ENCODE results near the gene SOST. TPM values are rescaled to one million over a fixed set of nuclear protein-coding genes. Genes with fewer than 3 reads are reported as not detected.

SOST gene
- total RNA-seq, 2 experiments from 2014 or later: not detected

GRCh38 chr17:43723697-43724359, 34.8 kb downstream of the SOST start:
- ChIA-PET POLR2A (no interaction called here), CTCF (interaction anchor here (0.7 kb wide), 1 partner anchor 10 kb away, joined by 3 read pairs; no protein-coding TSS in a partner anchor)
- H3K27ac Mint-ChIP-seq: no peak overlapping the region
- H3K4me1 Mint-ChIP-seq: peaks cover 13% of the 10 kb centered on the region
- no peak overlapping the region for H3K4me3 Mint-ChIP-seq
- H3K27me3 Mint-ChIP-seq: peaks cover 2% of the 10 kb centered on the region
- DNase-seq: no peak
- H3K36me3 Mint-ChIP-seq (ENCODE audit: low read depth): no peaks in the 10 kb centered on the region
- no peaks in the 10 kb centered on the region for H3K9me3 Mint-ChIP-seq

DNA sequence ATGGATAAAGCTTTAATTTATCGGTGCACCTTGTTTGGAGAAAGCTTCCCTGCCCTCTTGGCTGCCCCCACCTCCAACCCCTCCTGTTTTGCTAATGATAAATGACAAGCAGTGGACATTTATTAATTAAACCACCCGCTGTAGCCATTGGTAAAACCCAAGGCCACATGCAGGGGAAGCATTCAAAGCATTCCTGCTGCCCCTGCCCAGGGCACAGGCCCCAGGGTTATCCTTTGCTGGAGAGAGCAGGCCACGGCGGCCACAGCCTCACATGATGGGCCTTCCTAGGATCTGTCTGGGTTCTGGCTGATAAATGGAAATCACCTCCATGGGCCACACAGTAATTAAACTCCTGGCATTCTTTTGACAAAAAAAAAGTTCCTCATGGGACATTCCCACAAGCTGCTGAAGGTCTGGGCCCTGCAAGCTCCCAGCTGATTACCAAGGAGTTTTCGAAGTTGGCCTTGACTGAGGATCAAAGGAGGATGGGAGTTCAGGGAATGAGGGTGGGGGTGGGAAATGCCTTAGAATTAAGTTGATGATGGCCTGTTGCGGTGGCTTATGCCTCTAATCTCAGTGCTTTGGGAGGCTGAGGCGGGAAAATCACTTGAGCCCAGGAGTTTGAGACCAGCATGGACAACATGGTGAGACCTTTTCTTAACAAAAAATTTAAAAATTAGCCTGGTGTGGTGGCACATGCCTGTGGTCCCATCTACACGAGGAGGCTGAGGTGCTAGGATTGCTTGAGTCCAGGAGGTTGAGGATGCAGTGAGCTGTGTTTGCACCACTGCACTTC, 35.5 kb downstream of the SOST start:
- ChIA-PET CTCF (interaction anchor here (0.6 kb wide), 3 partner anchors 9 to 146 kb away, joined by 3 to 6 read pairs (median 3); no protein-coding TSS in a partner anchor), POLR2A (no interaction called here)
- H3K4me1 Mint-ChIP-seq: peaks cover 13% of the 10 kb centered on the region
- H3K27me3 Mint-ChIP-seq: peaks cover 8% of the 10 kb centered on the region
- DNase-seq: no peak
- no peak overlapping the region for H3K27ac Mint-ChIP-seq
- no peaks in the 10 kb centered on the region for H3K36me3 Mint-ChIP-seq (ENCODE audit: low read depth)
- no peaks in the 10 kb centered on the region for H3K9me3 Mint-ChIP-seq
- H3K4me3 Mint-ChIP-seq: no peak overlapping the region

GRCh38 chr17:43722269-43722619, 36.3 kb downstream of the SOST start:
- CTCF ChIA-PET: no interaction called here
- H3K4me1 Mint-ChIP-seq: peaks cover 13% of the 10 kb centered on the region
- H3K9me3 Mint-ChIP-seq: no peaks in the 10 kb centered on the region
- H3K27me3 Mint-ChIP-seq: peaks cover 8% of the 10 kb centered on the region
- no peak overlapping the region for H3K4me3 Mint-ChIP-seq
- H3K27ac Mint-ChIP-seq: no peak overlapping the region
- POLR2A ChIA-PET: no interaction called here
- DNase-seq: no peak
- no peaks in the 10 kb centered on the region for H3K36me3 Mint-ChIP-seq (ENCODE audit: low read depth)

- Mint-ChIP-seq H3K9me3 (no peaks in the 10 kb centered on the region), H3K27me3 (peaks cover 11% of the 10 kb centered on the region), H3K36me3 (ENCODE audit: low read depth) (no peaks in the 10 kb centered on the region), H3K27ac (peak overlapping the region; percentile 99), H3K4me1 (peaks cover 13% of the 10 kb centered on the region), H3K4me3 (peak overlapping the region; percentile 96)
- no peak for DNase-seq
- ChIA-PET CTCF (interaction anchor here (0.7 to 1.5 kb wide), 2 partner anchors 29 to 238 kb away, joined by 4 read pairs; partner anchors contain the start of gene DHX8), POLR2A (no interaction called here)
Observed at GRCh38 chr17:43721537-43722268, 36.9 kb downstream of the SOST start.

DNA sequence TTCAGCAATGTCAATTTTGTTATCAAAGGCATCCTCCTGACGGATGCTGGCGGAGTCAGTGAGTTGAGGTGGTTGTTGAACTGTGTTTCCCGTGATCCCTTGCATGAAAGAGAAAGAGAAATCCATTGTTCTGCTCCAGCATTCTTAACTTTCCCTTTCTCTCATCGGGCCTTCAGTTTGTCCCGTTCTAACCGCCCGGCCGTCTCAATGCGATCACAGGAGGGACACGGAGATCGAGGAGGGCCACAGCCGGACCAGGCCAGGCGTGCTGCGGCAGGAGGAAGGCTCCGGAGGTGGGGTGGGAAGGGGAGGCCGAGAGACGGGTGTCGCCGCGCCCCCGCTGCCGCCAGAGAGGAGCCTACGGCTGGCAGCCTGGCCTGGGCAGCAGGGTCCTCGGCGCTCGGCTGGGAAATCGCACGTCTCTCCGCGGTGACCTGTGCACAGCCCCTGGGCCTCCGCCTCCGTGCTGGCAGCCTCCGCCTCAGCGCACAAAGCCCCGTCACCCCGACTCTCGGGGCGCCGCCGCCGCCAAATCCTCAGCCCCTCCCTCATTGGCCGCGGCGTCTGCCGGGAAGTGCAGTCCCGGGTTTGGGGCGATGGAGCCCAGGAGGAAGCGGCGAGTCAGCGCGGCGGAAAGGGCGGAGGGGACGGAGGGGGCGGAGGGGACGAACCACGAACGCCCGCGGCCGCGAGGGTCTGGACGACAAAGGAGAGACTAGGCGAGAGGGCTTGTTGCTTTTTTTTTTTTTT, 38.1 kb downstream of the SOST start:
- Mint-ChIP-seq H3K36me3 (ENCODE audit: low read depth) (no peaks in the 10 kb centered on the region), H3K4me3 (peak overlapping the region; percentile 96), H3K27me3 (peaks cover 17% of the 10 kb centered on the region), H3K4me1 (peaks cover 13% of the 10 kb centered on the region), H3K27ac (peak overlapping the region; percentile 99), H3K9me3 (no peaks in the 10 kb centered on the region)
- DNase-seq: peak; percentile 81
- POLR2A ChIA-PET: no interaction called here
- CTCF ChIA-PET: interaction anchor here (0.7 to 1.5 kb wide), 2 partner anchors 28 to 237 kb away, joined by 4 read pairs; partner anchors contain the start of gene DHX8

GRCh38 chr17:43719578-43719977, 39.0 kb downstream of the SOST start:
- ChIA-PET POLR2A (no interaction called here), CTCF (interaction anchor here (0.6 kb wide), 1 partner anchor 370 kb away, joined by 4 read pairs; no protein-coding TSS in a partner anchor)
- no peak for DNase-seq
- H3K27me3 Mint-ChIP-seq: peaks cover 26% of the 10 kb centered on the region
- H3K27ac Mint-ChIP-seq: peak overlapping the region; percentile 99
- H3K4me3 Mint-ChIP-seq: peak overlapping the region; percentile 96
- H3K36me3 Mint-ChIP-seq (ENCODE audit: low read depth): no peaks in the 10 kb centered on the region
- peaks cover 16% of the 10 kb centered on the region for H3K4me1 Mint-ChIP-seq
- no peaks in the 10 kb centered on the region for H3K9me3 Mint-ChIP-seq

- no peak overlapping the region for H3K27ac Mint-ChIP-seq
- H3K9me3 Mint-ChIP-seq: no peaks in the 10 kb centered on the region
- peaks cover 33% of the 10 kb centered on the region for H3K27me3 Mint-ChIP-seq
- no peak overlapping the region for H3K4me3 Mint-ChIP-seq
- CTCF ChIA-PET: interaction anchor here (0.7 kb wide), 2 partner anchors 34 to 151 kb away, joined by 3 to 5 read pairs; no protein-coding TSS in a partner anchor
- DNase-seq: no peak
- POLR2A ChIA-PET: no interaction called here
- H3K4me1 Mint-ChIP-seq: peaks cover 23% of the 10 kb centered on the region
- H3K36me3 Mint-ChIP-seq (ENCODE audit: low read depth): no peaks in the 10 kb centered on the region
Observed at GRCh38 chr17:43718544-43718943, 40.0 kb downstream of the SOST start.

DNA sequence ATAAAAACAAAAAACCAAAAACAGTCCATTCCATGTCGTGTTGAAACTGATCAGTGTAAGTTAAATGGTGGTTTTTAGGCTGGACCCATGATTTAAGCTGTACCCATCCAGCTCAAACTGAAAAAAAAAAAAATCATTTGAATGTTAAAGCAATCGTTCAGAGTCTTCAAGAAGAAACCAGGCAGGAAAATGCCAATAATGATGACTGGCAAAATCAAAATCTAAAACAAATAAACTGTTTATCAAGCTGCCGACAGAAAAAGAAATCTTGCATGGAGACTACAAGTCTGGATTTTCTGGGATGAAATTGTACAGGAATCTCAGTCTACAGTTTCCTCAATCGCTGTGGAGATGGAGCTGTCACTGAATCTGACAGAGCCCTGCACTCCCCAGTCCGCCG, 40.7 kb downstream of the SOST start:
- ChIA-PET CTCF (interaction anchor here (0.6 to 1.7 kb wide), 5 partner anchors 13 to 151 kb away, joined by 3 to 5 read pairs (median 4); no protein-coding TSS in a partner anchor), POLR2A (no interaction called here)
- peaks cover 39% of the 10 kb centered on the region for H3K27me3 Mint-ChIP-seq
- no peaks in the 10 kb centered on the region for H3K9me3 Mint-ChIP-seq
- no peak overlapping the region for H3K27ac Mint-ChIP-seq
- peaks cover 28% of the 10 kb centered on the region for H3K4me1 Mint-ChIP-seq
- no peak overlapping the region for H3K4me3 Mint-ChIP-seq
- DNase-seq: no peak
- no peaks in the 10 kb centered on the region for H3K36me3 Mint-ChIP-seq (ENCODE audit: low read depth)

DNA sequence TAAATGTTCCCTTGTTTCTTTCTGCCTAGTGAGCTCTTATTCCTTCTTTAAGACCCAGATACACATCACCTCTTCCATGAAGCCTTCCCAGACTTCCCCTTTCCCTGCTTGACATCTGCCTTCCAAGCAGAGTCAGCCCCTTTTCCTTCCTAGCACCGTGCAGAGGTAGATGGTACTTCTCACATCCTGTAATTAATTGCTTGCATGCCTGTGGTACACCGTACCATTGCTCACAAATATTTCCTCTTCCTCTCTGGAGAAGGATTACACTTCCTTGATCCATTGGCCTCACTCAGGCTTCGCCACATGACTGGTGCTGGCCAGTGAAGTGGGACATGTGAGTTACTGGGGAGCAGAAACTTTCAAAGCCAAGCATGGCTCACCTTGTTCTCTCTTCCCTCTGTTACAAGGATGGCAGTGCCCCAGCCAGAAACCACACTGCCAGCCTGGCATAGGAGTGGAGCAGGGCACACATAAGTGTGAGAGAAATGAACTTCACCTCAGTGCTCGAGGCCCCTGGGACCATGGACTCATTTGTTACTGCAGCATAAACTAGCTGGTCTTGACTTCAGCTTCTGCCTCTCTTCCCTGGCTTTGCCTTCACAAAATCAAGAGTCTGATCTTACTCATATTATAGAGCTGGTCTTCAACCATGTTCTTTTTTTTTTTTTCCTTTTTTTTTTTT, 44.0 kb downstream of the SOST start:
- ChIA-PET POLR2A (no interaction called here), CTCF (interaction anchor here (0.6 to 1.8 kb wide), 6 partner anchors 11 to 231 kb away, joined by 3 to 13 read pairs (median 5); partner anchors contain the start of genes DHX8 and SOST)
- H3K27me3 Mint-ChIP-seq: peaks cover 51% of the 10 kb centered on the region
- peaks cover 17% of the 10 kb centered on the region for H3K4me1 Mint-ChIP-seq
- H3K27ac Mint-ChIP-seq: no peak overlapping the region
- H3K36me3 Mint-ChIP-seq (ENCODE audit: low read depth): no peaks in the 10 kb centered on the region
- no peaks in the 10 kb centered on the region for H3K9me3 Mint-ChIP-seq
- peak overlapping the region; percentile 20 for H3K4me3 Mint-ChIP-seq
- DNase-seq: no peak

- CTCF ChIA-PET: interaction anchor here (0.6 to 1.8 kb wide), 8 partner anchors 9 to 1505 kb away, joined by 3 to 13 read pairs (median 3); partner anchors contain the start of gene SOST
- POLR2A ChIA-PET: no interaction called here
- Mint-ChIP-seq H3K4me1 (peaks cover 16% of the 10 kb centered on the region), H3K4me3 (peak overlapping the region; percentile 44), H3K27me3 (peaks cover 51% of the 10 kb centered on the region), H3K36me3 (ENCODE audit: low read depth) (no peaks in the 10 kb centered on the region), H3K27ac (no peak overlapping the region), H3K9me3 (no peaks in the 10 kb centered on the region)
- no peak for DNase-seq
Observed at GRCh38 chr17:43713494-43714162, 45.0 kb downstream of the SOST start.

DNA sequence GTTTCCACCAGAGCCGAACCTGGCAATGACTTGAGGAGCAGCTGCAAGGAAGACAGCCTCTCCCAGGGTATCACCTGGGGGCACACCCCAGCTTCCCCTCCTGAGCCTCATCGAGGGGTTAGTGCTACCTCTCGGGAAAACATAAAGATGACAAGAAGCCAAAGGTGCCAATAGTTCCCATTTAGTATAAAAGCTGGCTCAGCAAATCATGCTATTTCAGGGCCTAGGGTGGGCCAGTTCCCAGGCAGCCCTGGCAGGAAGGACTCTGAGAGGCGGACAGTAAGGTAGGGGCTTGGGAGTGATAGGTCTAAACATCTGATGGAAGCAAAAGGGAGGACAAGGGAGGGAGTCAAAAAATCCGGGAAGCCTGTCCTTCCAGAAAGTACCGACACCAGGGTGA, 46.2 kb downstream of the SOST start:
- Mint-ChIP-seq H3K27ac (no peak overlapping the region), H3K4me3 (no peak overlapping the region), H3K9me3 (no peaks in the 10 kb centered on the region), H3K4me1 (peaks cover 16% of the 10 kb centered on the region), H3K36me3 (ENCODE audit: low read depth) (no peaks in the 10 kb centered on the region), H3K27me3 (peaks cover 45% of the 10 kb centered on the region)
- no peak for DNase-seq
- POLR2A ChIA-PET: no interaction called here
- CTCF ChIA-PET: interaction anchor here (0.7 kb wide), 1 partner anchor 11 kb away, joined by 6 read pairs; no protein-coding TSS in a partner anchor

Measured in activated CD4-positive, alpha-beta T cell treated with anti-CD3 and anti-CD28 coated beads, Interleukin-2, amount 10 ng/mL, durations not matched to agents 7 days and 5 days (primary cell).